Fibroblast of skin of back (primary cell): ENCODE data around the gene CFAP65.
A peak's percentile ranks its signal among the peaks of the same experiment; 100 is the strongest.

Experiments used
- DNase-seq: peaks from one replicate; pipeline ENCODE4 v3.0.0-alpha.2; 2013

CFAP65 gene

DNA sequence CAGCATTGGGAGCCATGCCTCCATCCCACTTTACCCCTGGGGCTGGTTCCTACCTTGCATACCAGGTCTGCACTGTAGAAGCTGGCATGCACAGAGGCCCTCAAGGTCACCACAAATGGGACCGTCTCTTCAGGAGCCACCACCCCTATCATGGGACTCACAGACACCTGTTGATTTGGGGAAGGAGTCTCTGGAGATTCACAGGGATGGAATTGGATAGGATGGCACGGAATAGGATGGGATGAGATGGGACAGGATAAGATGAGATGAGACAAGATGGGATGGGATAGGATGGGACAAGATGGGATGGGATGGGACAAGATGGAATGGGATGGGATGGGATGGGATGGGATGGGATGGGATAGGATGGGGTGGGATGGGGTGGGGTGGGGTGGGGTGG lies 32.0 kb downstream of the CFAP65 start:
- no peak for DNase-seq

DNA sequence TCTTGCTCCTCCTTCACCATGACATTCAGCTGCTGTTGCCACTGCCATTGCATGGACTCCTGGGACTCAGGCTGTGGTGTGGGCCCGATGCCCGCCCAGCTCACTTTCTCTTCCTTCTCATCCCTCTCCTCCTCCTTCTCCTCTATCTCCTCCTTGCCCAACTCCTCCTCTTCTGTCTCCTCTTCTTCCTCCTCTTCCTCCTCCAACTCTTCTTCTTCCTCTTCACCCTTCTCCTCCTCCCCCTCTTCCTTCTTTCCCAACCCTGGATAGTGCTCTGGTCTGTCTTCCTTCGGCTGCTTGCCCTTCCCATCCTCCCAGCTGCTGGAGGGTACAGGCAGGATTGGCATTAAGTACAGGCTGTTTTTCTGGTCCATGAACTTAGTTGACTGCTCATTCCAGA lies 37.3 kb downstream of the CFAP65 start:
- DNase-seq = no peak

DNA sequence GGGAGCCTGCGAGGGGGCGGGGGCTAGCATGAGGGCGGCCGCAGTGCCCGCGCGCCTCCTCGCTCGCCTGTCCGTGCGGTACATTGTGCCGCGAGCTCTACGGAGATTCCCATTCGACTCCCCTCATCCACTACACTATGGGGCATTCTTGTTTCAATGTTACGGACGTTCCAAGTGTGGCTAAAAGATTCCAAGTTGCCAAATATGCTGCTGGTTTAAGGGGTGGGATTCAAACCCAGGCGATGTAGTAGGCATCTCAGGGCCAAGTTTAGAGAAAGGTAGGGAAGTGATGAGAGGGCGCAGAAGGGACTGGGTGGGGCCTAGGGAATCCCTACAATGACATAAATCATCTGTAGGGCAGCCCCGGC lies 38.1 kb downstream of the CFAP65 start:
- DNase-seq = no peak

DNA sequence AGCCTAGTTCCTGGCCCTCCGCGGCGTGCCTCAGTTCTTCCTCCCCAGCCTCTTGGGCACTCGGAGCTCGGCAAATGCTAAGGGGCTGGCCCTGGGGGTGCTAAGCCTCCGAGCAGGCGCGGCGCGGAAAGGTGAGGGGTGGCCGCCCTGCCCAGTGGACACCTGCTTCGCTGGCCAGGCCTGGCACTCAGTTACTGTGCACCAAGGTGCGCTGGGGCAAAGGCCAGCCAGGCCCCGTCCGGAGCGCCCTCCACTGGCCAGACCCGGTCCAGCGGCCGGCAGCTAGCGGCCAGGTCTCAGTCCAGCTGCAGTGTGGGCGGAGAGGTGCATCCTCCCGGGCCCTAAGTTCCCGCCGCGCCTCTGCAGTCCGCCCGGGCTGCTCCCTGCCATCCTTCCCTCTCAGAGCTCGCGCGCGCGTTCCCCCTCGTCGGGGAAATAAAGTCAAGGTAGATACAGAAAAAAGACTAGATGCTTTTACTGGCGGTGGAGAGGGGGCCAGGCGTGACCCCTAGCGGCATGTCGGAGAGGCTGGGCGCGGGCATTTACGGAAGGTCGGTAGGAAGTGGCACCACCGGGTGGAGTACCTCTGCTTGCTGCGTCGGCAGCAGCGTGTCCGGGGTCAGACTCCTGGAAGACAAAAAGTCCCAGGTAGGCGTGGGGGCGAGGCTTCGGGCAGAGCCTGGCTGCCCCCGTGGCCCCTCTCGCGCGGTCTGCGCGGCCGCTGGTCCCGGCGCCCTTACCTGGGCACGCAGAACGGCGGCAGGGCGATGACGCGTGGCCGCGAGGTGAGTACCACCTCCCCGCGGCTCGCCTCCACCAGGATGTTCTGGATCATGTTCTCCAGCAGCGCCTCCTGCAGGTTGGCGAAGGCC lies 38.7 kb downstream of the CFAP65 start:
- DNase-seq = peak; percentile 17

DNA sequence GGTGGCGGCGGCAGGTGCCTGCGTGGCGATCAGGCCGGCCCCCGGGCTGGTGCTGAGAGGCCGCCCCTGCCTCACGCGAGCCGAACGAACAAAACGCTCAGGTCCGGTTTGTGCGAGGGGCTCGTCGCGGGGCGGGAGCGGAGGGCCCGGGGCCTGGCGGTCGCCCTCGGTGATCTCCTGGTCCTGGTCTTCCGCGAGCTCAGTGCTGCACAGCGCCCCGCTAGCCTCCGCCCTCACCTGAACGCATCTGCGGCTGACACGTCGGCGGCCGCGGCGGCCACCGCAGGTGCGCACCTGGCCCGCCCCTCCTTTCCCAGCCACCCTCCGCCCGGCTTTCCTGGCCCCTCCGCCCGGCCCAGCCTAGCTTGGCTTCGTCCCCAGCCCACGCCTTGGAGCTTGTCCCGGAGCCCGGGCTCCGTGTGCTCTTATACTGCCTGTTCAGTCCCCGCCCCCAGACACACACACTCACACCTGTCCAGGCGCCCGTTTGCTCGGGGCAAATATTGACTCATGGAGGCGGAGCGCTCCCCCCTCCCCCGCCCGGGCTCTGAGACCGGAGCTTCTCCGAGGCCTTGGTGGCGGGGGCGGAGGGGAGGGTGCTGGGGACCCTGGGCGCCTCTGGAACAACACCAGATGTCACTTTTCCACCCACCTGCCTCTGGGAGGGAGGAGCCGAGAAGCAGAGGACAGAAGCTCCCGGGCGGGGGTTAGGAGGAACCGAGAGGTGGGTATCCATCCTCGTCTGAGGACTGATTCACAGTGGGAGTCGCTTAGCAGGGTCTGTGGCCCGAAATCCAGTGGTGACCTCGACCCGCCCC lies 39.5 kb downstream of the CFAP65 start:
- DNase-seq = no peak

DNA sequence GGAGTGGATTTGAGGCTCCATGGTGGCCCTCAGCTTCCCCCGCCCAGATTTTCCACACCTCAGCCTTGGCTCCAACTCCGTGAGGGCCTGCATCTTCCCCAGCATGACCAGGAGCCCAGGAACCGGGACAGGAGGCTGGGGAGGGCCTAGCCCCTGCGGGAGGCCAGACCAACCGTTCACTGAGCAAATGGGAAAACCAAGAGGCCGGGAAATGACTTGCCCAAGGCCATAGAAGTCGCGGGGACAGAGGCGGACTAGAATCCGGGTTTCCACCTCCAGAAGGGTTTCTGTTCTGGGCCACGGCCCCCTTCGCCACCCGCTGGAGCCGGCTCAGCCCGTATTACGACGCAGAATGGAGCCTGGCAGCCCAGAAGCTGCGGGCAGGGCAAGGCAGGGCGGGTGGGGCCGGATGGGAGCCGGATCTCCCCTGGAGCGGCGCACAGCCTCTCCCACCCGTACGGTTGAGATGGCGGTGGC lies 40.2 kb downstream of the CFAP65 start:
- no peak for DNase-seq

DNA sequence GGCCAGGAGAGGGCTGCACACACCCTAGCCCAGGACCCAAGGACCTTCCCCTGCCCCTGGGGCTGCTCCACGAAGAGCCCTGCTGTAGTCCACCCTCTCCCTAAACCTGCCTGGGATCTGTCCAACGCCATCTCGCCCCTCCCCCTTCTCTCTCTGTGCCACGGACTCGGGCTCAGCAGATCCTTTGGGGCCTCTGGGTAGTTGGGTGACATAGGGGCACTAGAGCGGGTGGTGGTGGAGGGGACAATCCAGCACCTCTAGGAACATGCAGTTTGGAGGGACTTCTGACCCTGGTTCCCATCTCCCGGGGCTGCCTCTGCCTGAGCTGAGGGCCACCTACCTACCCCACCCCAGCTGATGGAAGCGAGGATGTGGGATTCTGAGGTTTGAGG lies 40.8 kb downstream of the CFAP65 start:
- DNase-seq = no peak

DNA sequence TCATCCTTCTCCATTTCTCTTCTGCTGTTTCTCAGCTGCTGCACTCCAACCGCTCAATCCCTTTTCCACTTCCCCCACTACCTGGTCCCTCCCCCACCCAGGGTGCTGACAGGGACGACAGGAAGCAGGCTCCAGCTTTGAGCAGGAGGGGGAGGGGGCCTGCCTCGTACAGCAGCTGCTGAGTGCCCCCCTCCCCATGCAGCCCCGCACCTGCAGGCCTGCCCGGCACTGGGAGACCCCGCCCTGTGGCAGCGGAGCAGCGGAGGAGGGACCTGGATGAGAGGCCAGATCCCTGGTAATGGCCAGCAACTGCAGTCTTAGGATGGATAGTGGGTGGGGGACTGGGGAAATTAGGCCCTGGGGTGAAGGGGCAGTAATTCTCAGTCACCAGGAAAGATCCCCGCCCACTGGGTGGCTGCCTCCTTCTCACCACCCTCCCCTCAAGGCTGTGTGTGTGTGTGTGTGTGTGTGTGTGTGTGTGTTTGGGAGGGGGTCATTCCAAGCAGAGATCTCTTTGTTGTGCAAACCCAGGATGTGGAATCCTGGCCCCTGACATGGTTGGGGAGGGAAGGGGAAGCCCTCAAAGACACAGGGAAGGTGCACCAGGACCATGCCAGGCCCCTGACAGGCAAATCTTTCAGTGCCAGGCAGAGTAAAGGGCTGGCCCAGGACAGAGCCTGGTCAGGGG lies 41.3 kb downstream of the CFAP65 start:
- no peak for DNase-seq

DNA sequence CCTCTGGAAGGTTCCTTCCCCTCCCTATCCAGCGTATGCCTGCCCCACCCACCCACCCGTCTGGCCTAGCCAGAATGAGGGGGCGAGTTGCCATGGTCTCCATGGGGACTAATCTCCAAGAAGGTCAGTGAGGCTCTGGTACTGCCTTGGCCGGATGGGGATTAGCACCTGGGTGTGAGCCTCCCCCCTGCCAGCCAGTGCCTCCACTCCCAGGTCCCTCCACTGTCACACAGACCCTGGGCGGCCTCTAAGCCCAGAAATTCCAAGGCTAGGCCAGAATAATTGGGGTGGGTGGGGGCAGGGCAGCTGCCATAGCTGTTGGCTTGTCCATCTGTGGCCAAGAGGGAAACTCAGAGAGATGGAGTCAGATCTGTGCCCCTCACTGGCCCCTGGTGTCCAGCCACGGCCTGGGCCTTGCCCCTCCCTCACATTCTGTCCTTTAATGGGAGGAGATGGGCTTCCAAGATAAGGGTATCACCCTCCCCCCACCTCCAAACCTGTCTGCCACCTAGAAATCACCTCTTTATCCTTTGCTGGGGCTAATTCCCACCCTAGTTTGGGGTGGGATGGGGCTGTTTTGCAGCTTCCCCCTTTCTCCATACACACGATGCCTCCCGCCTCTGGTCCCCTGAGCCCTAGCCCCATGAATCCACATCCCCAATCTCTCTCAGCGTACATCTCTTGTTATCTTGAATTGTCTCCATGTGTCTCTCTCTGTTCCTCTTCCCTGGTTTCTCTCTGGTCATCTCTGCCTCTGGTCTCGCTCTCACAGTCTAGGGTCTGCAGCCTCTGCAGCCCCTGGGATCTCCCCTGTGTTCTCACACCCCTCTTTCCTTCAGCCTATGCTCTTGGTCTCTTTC lies 42.1 kb downstream of the CFAP65 start:
- DNase-seq = no peak

DNA sequence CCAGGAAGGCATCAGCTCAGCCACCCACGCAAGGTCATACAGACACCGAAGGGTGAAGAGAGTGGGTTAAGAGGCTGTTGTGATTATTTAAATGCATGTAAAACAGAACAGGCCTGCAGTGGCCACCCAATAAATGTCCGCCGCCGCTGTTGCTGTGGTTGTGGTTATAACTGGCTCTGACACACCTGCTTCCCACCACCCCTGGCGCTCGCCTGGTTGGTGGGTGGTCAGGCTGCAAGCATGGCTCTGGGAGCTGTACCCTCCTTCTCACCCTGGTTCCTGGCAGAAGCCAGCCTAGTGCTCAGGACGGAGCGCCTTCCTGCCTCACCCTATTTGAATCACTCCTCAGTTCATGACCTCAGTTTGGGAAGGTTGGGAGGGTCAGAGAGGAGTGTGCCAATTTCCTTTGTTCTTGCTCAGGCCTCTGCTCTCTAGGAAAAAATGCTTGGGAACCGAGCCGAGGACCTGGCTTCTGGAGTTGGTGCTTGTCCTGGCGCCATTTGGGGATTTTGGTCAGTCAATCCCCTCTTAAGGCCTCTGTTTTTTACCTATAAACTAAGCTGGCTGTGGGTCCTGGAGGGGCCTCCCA lies 42.8 kb downstream of the CFAP65 start:
- no peak for DNase-seq

DNA sequence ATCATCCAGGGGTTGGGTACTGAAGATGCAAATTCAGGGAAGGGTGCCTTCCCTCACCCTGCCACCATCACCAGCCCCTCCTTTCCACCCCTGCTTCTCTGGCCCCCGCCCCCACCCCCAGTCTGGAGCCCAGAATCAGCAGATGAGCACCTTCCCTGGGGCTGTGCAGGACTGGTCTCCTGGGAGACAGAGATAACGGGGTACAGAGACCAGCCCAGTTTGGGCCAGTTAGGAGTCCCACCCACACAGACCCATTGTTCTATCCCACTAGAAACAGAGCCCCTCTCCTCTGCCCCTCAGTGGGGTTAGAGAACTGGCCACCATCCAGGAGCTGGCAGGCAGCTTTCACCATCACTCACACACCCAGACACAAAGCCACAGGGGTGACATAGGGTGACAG lies 43.6 kb downstream of the CFAP65 start:
- DNase-seq = no peak

DNA sequence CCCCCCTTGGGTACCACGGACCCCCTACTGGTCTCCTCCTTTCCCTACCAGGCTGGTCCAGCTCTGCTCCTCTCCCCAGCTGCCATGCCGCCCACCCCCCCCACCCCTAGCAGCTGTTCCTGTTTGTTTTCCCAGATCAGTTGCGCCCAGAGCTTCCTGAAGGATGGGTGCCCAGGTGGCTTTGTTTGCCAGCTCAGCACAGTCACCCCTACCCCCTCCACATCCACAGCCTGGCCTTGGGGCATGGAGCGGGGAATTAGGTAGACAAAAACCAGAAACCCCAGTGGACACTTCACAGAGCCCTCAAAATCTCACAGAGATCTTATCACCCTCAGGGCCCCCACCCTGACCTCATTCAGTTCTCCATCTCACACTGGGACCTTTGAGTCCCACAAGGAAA lies 44.4 kb downstream of the CFAP65 start:
- no peak for DNase-seq

DNA sequence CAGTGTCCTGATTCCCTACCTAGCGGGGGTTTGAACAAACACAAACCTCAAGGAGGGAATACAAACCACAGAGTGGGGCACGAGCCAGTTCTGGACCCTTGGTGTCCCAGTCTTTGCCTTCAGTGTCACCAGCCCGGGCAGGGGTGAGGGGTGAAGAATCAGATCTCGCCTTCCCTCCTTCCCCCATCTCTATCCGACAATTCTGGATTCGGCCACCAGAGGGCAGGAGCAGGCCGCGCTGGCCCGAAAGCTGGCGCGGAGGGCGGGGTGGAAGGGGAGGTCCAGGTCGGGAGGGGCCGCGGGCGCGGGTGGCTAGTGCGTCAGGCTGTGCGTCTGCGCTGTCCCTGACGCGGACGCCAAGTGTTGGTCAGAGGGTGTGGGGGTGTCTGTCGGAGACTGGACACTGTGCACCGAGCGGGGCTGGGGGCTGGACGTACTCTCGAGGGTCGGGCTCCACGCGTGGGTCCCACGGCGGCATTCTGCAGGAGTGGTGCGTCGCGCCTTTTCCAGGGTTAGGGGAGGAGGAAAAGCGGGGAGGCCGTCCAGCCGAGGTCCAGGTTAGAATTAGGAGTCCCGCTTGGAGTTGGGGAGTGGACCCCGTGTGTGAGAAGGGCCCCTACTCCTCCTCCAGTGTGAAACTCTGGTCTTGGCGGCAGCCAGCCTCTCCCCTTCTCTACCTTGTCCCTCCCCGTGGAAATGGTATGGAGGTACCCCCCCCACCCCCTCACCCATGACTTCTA lies 45.2 kb downstream of the CFAP65 start:
- DNase-seq = peak; percentile 72

DNA sequence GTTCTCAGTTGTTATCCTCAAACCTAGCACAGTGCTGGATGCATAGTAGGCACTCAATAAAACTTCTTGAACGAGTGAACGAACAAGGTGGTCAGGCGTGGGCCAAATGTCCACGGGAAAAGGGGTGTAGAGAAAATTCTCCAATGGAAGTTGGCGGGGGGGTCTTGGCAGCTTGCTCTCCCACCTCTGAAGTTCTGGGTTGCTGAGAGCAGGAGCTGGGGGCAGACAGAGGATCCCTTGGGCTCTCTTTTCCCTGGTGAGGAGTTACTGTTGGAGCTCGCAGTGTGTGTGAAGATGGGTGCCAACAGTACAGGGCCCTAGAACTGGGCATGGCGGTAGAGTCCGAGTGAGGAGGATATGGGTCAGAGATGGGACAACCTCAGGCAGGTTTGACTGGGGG lies 45.8 kb downstream of the CFAP65 start:
- DNase-seq = no peak

DNA sequence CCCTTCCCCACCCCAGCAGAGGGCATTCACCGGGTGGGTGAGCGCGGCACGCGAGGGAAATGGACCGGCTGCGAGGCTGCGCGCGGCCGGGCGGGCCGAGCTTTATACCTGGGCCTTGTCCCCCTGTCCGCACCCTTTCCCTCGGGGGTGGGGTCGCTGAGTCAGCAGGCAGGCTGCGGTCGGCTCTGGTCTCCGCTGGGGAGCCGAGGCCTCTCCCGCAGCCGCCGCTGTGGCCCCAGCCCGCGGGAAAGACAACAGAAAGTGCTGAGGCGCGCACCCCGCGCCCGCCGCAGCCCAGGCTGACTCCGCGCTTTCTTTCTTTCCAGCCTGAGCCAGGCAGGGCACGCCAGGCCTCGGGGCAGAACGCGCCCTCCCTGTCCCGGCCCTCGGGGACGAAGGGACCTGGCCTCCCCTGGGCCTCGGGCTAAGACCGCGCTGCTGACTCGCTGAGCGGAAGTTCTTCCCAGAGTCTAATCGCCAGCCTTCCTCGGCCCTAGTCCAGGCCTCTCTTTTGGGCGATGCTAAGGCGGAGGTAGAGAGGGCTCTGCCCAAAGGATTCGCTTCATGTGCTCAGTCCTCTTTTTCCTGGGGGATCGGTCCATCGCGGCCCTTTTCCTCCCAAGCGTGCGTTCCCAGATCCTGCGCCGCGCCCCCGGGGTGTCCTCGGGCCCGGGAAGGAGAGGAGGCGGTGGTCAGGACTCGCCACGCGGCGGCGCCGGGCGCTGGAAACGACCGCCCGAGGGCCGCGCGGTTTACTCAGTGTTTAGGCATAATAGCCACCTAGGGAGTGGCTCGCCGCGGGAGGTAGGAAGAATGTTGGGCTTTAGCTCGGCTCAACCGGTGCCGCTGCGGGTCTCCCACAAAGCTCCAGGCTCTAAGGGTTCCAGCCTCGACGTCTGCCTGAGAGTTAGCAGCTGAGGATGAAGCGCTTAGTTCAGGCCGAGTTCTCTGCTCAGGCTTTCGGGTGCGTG lies 47.7 kb downstream of the CFAP65 start, which contains the start of gene CRYBA2:
Gene CRYBA2 (minus strand): TSS at position 78 of the 971 bp plus-strand sequence. CDS start 246 bp downstream, outside the sequence.
- DNase-seq = peak; percentile 24

DNA sequence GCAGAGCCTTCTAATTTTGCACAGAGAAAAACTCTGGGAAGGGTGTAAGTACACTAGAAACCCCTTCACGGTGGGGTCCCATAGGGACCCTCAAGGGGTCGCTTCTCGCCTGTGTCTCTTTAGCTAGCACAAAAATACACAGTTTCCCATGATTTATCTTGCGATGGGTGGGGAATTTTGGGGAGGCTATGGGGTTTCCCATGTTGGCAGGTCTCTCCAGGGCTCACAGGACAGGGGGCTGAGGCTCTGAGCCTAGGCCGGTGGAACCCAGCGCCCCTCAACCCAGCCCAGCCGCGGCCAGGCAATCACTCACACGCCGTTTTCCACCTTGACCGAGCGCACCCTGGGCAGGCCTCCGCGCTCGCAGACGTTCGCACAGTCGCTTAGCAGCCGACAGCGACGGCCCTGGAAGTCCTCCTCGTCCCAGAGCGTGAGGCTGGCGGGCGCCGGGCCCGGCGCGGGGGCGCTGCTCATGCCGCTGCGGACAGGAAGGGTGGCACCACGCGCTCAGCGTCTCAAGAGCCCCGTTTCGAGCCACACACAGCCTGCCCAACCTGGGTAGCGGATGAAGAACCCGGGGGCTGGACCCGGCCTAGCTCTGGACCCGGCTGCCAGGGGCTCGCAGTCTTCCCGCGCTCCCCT lies 48.5 kb downstream of the CFAP65 start:
- no peak for DNase-seq

DNA sequence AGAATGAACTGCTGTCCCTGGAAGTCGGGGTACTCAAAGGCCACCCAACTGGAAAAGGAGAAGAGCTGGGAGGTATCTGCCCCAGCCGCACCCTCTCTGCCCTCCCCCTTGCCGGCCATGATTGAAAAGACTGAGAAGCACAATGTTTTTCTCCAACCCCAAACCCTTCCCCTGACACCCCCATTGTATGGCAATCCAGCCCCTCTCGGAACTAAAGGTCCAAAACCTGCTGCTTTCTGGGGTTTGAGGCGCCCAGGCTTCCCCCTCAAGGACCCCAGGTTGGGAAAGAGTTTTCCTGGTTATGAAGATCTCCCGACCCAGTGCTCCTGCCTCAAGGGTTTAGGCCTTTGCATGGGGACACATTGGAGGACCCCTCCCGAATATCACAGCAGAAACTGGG lies 49.1 kb downstream of the CFAP65 start:
- no peak for DNase-seq

DNA sequence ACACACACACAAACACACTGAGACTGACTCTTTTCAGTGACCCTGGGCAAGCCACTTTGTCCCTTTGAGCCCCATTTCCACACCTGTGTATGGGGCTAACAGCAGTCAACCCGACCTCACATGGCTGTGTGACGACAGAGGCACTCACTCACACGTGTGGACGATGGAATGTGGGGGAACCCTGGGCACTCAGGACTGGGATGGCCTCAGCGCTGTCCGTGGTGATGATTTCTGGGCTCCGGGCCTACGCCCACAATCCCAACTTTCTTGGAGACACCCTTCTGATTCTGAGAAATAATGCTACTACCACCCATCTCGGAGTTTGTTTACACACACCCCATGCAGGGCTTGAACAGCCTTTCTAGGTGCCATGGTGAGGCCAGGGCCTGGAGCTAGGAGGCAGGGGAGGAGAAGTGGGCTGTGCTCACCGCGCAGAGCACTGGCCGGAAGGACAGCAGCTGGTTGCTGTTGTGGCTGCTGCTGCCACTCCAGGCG lies 49.6 kb downstream of the CFAP65 start:
- peak; percentile 39 for DNase-seq

DNA sequence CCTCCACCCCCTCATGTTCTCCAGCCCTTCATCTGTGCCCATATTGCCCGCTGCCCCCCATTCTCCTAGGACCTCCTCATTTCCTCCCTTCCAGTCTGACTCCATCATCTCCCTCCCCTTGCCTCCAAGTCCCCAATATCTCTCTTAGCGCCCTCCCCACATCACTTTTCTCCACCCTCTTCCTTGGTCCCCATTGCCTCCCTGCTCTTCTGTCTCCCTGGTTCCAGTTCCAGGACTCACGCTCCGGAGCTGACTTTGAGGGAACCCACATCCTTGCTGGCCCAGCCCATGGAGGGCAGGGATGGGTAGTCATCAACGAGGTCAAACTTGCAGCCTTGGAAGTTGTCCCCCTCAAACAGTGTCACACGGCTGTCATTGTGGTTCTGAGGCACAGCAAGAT lies 50.7 kb downstream of the CFAP65 start:
- no peak for DNase-seq
